ENCODE results near the gene SNX27.
A peak's percentile ranks its signal among the peaks of the same experiment; 100 is the strongest.

SNX27 gene

GRCh38 chr1:151707541-151708065 lies 95.8 kb downstream of the SNX27 start:
- no peak for DNase-seq

DNA sequence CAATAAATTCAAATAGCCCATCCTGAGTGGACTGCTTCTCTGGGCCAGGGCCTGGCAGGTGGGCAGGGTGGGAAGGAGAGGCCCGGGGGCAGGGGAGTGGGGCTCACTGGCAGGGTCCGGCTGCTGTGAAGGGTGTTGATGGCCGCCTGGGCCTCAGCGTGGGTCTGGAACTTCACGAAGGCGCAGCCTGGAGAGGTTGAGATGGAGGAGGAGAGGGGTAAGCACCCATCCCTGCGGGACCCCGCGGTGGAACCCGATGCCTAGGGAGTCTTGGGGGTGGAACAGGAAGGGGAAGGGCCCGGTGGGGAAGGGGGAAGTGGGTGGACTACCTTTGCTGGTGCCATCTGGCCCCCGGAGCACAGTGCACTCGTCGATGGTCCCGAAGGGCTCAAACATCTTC lies 97.0 kb downstream of the SNX27 start:
- DNase-seq, result no peak

DNA sequence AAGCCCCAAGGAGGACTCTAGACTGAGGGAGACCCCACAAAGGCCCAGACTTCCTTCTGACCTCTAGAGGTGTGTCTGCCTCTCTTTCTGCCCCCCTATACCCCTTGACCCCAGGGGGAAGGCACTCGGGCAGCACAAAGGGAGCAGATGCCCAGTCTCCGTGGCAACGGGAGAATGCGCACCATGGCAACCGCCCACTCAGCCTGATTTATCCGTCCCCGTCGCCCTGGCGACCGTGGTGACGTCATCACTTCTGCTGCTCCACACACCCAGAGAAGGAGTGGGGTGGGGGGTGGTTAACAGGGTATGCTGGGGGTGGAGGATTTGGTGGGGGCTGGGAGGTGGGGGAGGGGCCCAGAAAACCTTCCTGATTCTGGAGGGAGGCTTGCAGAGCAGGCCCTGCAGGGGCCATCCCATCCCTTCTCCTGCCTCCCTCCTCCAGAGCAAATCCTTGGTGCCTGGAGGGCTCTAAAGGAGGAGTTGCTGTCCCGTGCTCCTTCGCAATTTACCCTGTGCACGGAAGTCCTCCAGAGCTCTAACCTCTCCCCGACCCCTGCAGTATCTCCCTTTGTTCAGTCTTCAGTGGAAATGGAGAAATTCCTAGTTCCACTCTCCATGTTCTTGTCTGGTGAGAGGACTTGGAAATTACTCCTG lies 98.5 kb downstream of the SNX27 start:
- DNase-seq, result peak; percentile 51

DNA sequence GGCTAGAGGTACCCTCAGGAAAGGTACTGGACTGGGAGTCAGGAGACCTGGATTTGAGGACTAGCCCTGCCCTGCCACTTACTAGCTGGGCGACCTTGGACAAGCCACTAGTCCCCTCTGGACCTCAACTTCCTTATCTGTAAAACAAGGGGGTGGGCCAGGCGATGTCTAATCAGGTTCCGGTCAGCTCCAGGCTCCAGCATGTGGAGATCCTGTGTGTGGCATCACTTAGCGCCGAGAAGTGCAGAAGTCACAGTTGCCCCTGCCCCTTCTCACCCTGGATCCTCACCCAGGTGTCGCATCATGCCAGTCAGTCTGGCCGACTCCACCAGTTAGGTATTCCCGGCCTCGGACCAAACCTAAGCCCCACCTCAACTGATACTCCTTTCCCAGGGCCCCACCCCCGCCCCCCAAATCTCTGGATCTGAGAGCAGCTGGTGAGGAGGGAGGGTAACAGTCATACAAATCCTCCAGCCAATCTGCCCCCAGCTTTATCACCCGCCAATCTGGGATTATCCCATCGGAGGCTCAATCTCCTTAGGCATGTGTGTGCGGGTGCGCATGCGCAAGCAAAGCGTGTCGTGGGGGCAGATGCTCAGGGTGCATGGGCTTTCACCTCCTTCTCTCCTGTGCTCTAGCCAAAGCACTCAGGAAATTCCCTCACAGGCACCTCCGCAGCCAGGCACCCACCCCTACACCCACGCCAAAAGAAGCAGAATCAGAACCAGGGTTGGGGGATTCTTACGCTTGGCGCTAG lies 99.4 kb downstream of the SNX27 start:
- DNase-seq, result no peak

DNA sequence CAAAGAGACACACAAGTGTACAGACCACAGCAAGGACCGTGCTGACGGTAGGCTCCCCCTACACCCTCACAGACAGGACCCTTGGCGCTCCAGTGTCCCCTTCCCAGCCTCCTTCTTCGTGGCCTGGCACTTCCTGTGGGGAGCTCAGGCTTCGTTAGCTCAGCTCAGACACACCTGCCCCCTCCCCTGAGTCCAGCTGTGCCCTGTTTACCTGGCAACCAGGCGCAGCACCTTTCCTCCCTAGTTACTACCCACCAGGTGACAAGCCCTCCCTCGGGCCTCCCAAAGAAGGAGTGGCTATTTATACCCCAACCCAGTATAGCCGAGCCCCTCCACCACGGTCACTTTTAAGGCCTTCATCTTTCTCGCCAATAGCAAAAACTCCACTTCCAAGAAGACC lies 100.1 kb downstream of the SNX27 start:
- no peak for DNase-seq

DNA sequence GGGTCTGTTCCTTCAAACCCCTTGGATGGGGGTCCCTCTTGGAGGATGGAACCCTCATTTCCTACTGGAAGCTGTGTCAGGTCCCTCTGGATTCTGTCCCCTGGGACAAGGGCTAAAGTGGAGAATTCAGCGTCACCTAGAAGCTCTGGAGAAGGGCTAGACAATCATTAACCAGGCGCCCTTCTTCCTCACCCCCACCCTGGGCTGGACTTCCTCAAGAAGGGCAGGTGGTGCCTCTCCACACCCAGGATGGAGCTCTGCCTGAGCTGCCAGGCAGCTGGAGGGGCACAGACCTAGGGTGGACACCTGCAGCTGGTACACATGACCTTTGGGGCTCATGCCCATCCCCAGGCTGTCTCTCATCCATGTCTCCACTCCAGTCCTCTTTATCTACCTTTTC lies 101.2 kb downstream of the SNX27 start:
- DNase-seq, result no peak

DNA sequence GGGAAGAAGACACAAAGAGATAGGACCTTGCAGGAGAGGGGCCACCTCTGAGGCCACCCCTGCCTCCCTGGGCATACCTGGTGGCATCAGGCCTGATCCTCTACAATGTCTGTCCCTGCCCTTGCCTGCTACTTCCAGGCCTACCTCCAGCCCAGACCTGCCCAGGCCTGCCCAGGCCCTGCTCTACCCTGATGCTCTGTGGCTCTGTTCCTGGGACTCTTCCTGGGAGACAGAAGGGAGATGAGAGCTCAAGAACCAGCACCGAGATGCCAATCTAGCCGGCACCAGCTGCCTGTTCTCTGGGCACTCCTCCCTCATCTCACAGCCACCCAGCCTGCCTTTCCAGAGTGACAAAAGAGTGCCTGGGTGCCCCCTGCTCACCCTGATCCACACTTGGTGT lies 102.0 kb downstream of the SNX27 start:
- DNase-seq, result no peak

DNA sequence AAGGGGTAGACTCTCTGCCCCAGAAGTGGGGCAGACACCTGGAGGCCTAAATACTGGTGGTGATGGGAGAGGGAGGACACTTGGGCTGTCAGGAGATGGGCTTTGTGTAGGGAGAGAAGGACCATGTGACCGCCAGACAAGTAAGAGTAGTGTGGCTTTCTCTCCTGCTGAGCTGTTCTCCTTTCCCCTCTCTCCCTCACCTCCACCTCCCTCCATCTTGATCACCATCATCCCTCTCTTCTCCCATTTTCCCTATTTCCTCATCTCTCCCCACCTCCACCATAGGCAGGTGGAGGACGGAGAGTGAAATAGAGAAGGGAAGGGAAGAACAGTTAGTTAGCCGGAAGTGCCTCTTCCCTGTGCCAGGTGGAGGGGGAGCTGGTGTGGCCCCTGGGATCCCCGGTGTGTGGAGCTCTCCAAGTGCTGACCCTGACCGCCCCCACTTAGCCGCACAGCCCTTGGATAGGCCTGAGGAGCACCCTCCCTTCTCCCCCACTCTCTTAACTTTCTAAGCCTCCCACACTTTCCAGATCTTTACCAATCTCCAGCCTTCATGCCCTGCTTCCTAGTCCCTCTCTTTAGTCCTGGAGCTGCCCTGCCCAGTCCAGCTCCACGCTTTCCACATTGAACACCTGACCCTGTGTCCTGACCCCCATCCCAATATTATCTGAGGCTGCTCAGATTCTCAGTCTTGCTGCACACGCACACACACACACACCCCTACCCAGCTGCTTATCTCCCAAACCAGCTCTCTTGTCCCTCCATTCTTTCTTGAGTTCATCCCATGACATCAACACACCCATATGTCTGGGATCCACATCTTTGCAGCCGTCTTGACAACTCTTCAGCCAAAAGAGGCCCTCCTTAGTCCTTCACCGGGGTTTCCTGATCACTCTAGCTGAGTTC lies 103.2 kb downstream of the SNX27 start:
- DNase-seq, result no peak

DNA sequence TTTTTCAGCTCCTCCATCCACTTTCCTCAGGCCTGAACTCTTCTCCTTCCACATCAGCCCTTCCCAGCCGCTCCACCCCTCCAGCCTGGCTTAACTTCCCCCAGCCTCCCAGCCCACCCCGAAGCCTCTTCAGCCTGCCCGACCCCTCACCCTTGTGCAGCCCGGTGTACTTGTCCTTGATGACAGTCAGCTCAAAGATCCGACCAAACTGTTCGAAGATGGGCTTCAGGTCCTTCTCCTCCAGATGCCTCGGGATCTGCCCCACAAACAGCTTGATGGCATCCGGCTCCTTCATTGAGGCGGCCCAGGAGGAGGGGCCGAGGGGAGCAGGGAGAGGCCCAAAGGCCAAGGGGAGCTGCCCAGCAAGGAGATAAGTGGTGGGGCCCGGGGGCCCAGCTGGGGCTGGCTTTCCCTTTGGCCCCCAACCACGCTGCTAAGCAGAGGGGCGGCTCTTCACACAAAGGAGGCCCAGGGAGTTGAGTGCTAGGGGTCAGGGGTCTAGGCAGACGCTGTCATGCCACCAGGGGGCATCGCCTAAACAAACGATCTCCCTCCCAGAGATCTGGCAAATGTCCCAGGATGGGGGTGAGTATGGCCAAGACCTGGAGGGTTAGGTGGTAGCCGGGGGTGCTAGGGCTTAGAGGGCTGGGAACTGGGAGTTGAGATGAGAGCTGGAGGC lies 104.0 kb downstream of the SNX27 start:
- DNase-seq, result no peak

- no peak for DNase-seq
These were observed 104.5 kb downstream of the SNX27 start for GRCh38 chr1:151716405-151716762.

DNA sequence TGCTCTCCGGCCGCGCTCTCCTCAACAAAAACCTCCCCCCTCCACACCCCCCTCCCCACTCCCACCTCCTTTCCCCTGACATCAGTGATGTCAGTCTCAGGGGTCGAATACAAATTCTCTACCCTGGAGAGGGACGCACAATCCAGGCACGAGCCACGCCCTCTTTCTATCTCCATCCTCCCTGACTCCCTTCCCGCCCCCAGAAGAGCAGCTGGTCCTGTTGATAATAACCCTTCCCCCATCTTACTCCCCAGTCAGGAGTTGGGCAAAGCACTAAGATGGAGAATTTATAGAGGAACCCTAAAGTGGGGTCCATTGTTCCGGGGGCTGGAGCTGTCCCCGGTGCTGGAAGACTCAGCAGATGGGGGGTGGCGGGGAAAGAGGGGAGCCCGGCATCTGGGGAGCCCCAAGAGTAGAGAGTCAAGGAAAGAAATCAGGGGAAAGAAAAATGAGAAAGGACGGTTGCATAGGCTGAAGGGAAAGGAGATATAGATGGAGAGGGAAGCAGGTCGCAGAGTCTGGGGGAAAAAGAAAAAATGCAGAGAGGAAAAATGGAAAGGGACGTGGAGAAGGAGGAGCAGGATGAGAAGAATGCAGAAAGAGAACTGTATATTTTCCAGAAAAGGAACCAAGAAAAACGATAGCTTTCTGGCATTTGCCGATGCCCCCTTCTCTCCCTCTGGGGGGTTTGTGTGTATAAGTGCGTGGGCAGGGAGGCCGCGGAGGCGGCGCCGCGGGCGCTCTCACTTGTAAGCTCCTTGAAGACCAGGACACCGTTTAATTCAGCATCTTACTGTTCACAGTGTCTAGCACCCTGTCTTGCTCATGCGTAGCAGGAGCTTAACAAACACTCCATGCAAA lies 105.2 kb downstream of the SNX27 start, which contains the start of gene CELF3:
CELF3 (minus strand) TSS at position 33 of the 861 bp plus-strand sequence. CDS start 783 bp downstream, outside the sequence.
- DNase-seq, result peak; percentile 89

- DNase-seq, result no peak
These were observed 106.2 kb downstream of the SNX27 start for GRCh38 chr1:151718011-151718431.

DNA sequence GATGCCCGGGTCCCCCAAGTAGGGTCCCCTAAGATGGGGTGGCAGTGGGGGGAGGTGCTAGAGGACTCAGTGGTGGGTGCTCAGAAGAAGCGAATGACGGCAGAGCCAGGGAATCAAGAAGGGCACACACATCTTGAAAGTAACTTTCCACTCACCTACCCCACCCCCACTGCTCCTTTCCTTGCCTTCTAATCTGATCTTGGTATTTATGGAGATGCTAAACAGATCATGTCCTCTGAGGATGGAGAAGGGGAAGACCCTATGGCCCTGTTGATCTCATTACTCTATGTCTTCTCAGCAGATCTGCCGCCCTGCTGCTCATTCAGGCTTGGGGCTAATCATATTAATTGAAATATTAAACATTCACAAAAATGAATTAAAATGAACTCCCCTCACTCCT lies 106.8 kb downstream of the SNX27 start:
- DNase-seq, result no peak

DNA sequence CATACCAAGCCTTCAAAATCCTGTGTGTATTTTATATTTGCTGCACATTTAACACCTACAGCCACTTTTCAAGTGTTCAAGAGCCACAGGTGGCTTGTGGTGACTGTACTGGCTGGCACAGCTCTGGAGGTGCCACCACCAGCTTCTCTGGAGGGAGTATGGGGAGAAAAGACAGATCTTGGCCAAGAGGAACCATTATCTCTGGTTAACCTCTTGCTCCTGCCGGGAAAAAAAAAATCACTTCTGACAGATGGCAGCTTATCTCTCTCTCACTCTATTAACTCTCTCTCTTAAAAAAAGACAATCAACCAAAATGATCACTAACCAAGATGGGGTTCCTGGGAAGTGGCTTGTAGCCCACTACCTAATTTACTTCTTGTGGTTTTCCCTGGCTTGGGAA lies 108.3 kb downstream of the SNX27 start:
- DNase-seq, result no peak

DNA sequence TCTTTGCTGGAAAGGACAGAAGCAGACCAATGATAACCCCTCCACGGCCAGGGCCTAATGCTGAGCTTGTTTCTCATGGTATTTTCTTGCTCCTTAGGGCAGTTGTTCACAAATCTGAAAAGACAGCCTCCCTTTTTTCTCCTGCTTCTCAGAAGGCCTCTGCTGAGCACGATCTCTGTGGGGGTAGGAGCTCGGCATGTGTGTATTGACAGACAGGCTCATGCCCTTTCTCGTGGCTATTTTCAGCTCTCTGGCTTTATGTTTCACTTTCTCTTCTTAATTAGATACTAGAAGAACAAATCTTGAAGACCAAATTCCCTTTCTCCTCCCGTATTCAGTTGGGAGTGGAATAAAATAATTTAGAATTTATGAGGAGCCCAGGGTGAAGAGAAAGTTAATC lies 108.7 kb downstream of the SNX27 start:
- no peak for DNase-seq

- peak; percentile 26 for DNase-seq
These were observed 109.3 kb downstream of the SNX27 start, which contains the start of gene RIIAD1 for GRCh38 chr1:151720974-151721787. TSS of gene RIIAD1 (plus strand) at chr1:151721522. CDS start at chr1:151721537, 15 bp downstream.

DNA sequence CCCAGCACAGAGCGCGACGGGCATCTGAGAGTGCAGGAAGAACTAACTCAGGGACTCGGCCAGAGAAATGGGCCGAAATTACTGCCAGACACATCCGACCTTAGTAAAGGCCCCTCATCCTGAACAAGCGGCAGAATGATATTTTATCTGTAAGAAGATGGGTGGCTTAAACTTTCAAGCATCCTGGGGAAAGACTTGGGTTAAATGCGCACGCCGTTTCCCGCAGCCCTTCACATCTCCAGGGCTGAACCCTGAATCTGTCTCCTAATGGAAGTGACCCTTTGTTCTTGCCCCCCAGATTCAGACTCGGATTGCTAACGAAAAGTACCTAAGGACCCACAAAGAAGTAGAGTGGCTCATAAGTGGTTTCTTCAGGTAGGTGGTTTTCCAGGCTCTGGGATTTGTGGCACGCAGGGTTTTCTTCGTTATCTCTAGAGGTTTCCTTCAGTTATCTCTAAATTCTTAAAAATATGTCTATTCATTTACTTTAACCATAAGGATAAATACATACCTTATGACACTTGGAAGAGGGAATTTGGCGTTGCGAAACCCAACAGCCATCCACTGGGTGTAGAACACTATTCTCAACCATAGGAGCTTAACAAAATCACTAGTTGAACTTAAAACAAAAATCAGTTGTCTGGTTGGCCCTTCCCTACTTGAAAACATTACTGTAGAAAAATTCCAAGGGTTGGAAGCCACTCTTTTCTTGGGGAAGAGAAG lies 110.1 kb downstream of the SNX27 start:
- DNase-seq, result no peak

GRCh38 chr1:151723726-151724370 lies 112.0 kb downstream of the SNX27 start:
- DNase-seq, result no peak

All from NCI-H774 (cell line).